SK-N-SH treated with all-trans-retinoic acid at 6 μM for 48 hours (cell line): Measurements from ENCODE around the gene RAD51B.

Experiments
- ARNTL ChIP-seq: fragments of 450-650 bp; formaldehyde crosslinking; IDR thresholded peaks from 2 replicates; pipeline ENCODE4 v1.5.0; 2020; ENCODE audit warnings: low read depth, mild to moderate bottlenecking, moderate library complexity, borderline replicate concordance
- CREB5 ChIP-seq: fragments of 250-450 bp; sonication (Bioruptor Pico); IDR thresholded peaks from 2 replicates; pipeline ENCODE4 v1.5.1; 2020; ENCODE audit warnings: low read depth, mild to moderate bottlenecking, moderate library complexity
- TCF4 ChIP-seq: fragments of 250-450 bp; sonication (Bioruptor Pico); IDR thresholded peaks from 2 replicates; pipeline ENCODE4 v1.8.0; 2021; ENCODE audit warnings: mild to moderate bottlenecking, moderate library complexity, borderline replicate concordance
- ZFP30 ChIP-seq: fragments of 450-650 bp; formaldehyde crosslinking; IDR thresholded peaks from 2 replicates; pipeline ENCODE4 v1.5.0; 2022; ENCODE audit warnings: mild to moderate bottlenecking, moderate library complexity

- no peak for TF ChIP-seq ARNTL (CRISPR knock-in tag)
- no peak for TF ChIP-seq ZFP30 (CRISPR knock-in tag)
- no peak for TF ChIP-seq TCF4 (CRISPR knock-in tag)
- no peak for TF ChIP-seq CREB5 (CRISPR knock-in tag)
Observed at GRCh38 chr14:68627050-68627867, 807.7 kb downstream of the RAD51B start.
